GM18505 (cell line): ENCODE results near the gene NCBP2.

Experiments used
- ATAC-seq: cut with Tn5 transposase; IDR thresholded peaks from one replicate; pipeline ENCODE4 v1.9.1; 2021; ENCODE audit not compliant: unreplicated experiment
- POLR2A ChIP-seq: IDR thresholded peaks from 4 replicates; pipeline ENCODE4 v1.6.1; 2011; ENCODE audit warnings: borderline replicate concordance; ENCODE audit not compliant: insufficient read depth, insufficient read length; ENCODE audit errors: extremely low read depth

The NCBP2 gene

GRCh38 chr3:196975349-196975748 lies 33.0 kb upstream of the NCBP2 start:
- ATAC-seq = no peak
- TF ChIP-seq POLR2A = no peak

DNA sequence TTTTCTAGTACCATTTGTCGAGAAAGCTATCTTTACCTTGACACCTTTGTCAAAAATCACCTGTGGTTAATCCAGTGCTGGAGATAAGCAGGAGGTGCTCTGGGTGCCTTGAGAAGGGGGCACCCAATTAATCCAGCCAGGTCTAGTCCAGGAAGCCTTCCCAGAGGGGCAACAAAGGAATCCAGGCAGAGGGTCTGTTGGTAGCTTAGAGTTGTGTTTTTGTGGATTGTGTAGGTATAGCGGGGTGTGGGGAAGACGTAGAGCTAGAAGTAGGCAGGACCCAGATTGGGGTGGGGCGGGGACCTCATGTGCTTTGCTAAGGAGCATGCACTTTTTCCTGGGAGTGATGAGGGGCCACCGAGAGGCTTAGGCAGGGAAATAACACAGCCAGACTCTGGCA lies 32.3 kb upstream of the NCBP2 start:
- ATAC-seq = no peak
- no peak for TF ChIP-seq POLR2A

DNA sequence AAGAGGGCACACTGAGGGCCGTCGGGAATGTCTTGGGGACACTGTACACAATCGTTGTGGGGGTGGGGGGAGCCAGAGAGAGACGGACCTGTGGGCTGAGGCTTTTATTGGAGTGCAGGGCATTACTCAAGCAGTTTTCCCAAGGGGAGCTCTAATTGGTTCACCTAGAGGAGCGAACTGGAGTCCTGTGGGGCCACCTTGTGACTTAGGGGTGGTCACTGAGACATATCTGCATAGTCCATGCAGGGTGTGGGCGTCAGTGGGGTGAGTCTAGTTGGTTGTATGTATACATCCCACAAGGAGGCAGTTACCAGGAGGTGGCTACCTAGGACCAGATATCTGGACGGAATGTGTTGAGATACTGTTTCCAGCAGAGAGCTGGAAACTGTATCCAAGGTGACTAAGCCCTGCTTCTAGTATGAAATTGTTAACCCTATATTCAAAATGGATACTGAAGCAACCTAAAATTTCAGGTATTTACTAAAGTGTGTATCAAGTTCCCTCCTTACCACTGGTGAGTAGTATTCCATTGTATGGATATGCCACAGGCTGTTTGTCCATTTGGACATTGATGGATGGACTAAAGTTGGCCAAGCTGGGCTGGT lies 28.9 kb upstream of the NCBP2 start:
- no peak for TF ChIP-seq POLR2A
- no peak for ATAC-seq

DNA sequence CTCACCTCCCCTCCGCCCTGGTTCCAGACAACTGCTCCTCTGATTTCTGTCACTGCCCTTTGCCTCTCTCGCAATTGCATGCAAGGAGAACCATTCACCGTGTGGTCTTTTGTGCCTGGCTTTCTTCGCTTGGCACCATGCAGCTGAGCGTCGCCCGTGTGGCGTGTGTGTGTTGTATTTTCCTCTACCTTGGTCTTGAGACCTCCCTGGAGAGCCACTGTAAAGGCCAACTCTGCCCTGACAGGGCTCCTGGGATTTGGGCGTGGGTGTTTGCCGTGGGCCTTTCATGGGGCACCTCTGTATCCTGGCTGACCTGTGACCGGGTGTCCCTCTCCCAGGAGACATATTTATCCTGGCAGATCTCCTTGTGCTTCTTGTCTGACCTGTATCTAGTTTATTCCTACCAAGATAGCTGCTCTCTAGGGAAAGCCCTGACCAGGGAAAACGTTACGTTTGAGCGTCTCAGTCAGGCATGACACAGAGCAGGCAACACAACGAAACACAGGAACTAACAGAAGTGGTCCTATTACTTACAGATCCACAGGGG lies 28.3 kb upstream of the NCBP2 start:
- no peak for ATAC-seq
- no peak for TF ChIP-seq POLR2A

GRCh38 chr3:196969660-196970546 lies 27.6 kb upstream of the NCBP2 start:
- peak; percentile 44 for ATAC-seq
- TF ChIP-seq POLR2A = no peak

DNA sequence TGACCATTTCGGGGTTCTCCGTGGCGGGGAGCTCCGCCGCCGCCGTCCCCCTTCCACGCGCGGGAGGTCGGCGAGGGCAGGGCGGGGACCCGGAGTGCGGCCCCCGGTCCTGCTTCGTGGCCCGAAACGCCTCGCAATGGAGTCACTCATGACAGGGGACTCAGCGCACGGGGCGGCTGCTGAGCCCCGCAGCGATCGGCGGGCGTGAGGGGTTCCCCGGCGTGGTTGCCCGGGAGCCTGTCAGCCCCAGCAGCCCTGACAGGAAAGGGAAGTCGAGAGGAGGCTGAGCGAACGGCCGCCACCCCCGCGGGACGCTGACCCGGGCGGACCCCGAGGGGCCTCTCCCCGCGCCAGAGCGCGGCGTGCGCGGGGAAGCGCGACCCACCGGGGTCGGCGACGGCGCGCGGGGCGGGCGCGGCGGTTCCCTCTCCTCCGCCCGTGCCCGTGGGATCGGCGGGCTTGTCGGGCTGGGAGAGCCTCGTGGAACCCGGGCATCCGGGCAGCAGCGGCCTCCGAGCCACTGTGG lies 26.9 kb upstream of the NCBP2 start:
- TF ChIP-seq POLR2A = no peak
- ATAC-seq = peak; percentile 45

DNA sequence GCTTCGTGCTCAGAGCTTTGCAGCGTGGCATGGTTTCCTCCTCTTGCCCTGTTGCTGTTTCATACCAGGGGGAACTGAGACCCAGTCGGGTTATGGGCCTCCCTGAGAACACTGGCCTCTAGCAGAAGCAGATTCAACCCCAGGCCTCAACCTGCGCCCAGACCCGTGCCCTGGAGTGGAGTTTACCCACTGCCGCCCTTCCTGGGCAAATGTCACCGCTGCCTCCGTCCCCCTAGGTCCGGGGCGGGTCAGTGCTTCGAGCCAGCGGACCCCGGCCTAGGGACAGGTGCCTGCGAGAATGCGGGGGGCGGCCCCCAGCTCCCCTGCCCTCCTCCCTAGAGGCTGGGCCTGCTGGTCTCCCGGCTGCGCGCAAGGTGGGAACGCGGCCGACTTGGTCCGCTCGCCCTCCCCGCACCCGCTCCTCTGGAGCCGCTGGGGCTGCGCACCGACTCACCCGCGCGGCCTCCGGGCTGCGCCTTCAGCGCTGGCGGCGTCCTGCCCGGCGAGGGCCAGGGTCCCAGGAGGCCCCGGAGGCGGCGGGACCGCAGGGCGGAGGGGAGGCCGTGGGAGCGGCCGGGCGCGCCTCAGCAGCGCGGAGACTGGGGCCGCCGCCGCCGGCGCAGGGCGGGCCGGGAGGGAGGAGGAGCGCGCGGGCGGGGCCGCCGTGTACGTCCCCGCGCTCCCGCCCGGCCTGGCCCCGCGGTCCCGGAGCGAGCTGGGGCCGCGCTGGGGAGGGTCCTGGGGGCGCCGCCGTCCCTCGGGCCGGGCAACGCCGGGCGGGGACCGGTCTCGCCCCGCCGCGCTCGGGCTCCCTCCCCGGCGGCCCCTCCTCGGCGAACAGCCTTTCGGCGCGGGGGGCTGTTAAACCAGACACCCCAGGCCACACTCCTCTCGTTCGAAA lies 26.2 kb upstream of the NCBP2 start, which contains the start of gene PIGZ:
Gene PIGZ, minus strand, starts transcription at position 601 of the 901 bp plus-strand sequence. CDS start 16,802 bp downstream, outside the sequence.
- peak; percentile 54 for ATAC-seq
- TF ChIP-seq POLR2A = peak; percentile 41

- ATAC-seq = no peak
- TF ChIP-seq POLR2A = no peak
These were observed 25.3 kb upstream of the NCBP2 start for GRCh38 chr3:196967412-196968232.

DNA sequence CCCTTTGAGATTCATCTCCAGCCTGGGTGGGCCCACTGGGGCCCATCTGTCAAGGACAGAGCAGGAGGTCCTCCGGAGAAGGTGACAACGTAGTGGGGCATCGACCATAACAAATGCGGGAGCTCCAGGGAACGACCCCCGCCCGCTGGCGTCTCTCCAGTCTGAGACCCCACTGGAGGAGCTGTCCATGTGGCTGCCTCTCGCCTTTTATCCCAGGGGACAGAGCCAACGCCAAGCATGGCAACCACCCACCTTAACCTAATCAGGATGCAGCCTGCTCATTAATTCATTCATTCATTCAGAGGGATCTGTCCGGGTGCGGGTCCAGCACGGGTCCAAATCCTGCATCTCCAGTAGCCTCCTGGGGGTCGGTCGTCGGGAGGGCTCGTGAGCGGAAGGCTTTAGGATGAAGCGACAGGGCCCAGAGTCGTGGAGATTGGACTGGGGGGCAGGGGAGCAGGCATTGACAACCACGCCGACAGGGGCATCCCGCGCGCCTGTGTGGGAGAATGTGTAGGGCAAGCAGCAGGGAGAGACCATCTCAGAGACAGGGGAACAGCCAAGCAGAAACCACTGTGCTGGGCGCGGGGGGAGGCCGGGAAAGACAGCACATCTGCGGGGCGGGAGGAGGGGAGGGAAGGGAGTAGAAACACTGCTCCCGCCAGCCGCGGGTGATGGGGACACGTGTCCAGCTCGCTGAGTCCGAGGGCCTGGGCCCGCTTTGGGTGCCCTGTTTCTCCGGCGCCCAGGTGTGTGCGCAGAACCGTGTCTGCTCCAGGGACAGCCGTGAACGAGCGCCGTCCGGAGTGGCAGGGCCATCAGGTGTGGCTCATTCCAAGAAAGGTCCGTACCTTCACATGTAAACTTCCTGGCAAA lies 24.4 kb upstream of the NCBP2 start:
- TF ChIP-seq POLR2A = no peak
- ATAC-seq = no peak

- no peak for TF ChIP-seq POLR2A
- no peak for ATAC-seq
These were observed 23.5 kb upstream of the NCBP2 start for GRCh38 chr3:196965804-196966173.

- no peak for ATAC-seq
- no peak for TF ChIP-seq POLR2A
These were observed 22.9 kb upstream of the NCBP2 start for GRCh38 chr3:196965112-196965803.
